WERI-Rb-1 (cell line): ENCODE results near the gene ABCC2.
"Not testable (repeated sequence)": the region's sequence is repeated elsewhere in the genome, so short reads cannot be mapped to it uniquely, and the experiment has no call there.

Experiments
- DNase-seq: peaks from one replicate; pipeline ENCODE4 v3.0.0-alpha.2; 2020
- H3K27ac ChIP-seq: fragments of 250-450 bp; sonication (Bioruptor Pico); 2 replicates; pipeline ENCODE4 v1.5.1; 2020; ENCODE audit warnings: mild to moderate bottlenecking, moderate library complexity
- H3K27me3 ChIP-seq: fragments of 250-450 bp; sonication (Bioruptor Pico); 2 replicates; pipeline ENCODE4 v1.5.1; 2021; ENCODE audit warnings: mild to moderate bottlenecking, low read depth, moderate library complexity; ENCODE audit not compliant: insufficient read depth, severe bottlenecking
- H3K36me3 ChIP-seq: fragments of 250-450 bp; sonication (Bioruptor Pico); 2 replicates; pipeline ENCODE4 v1.5.1; 2020; ENCODE audit warnings: mild to moderate bottlenecking, moderate library complexity
- H3K4me3 ChIP-seq: 2 replicates; pipeline ENCODE4 v1.5.1; 2011; ENCODE audit warnings: low read depth, mild to moderate bottlenecking, control low read depth, low read length
- H3K9me3 ChIP-seq: fragments of 250-450 bp; sonication (Bioruptor Pico); 2 replicates; pipeline ENCODE4 v1.5.1; 2021; ENCODE audit warnings: mild to moderate bottlenecking, moderate library complexity; ENCODE audit not compliant: severe bottlenecking
- CTCF ChIP-seq: IDR thresholded peaks from 2 replicates; pipeline ENCODE4 v1.5.1; 2011; ENCODE audit warnings: low read depth, mild to moderate bottlenecking, control low read depth, inconsistent platforms, low read length

The ABCC2 gene

GRCh38 chr10:99835947-99836346, 53.5 kb downstream of the ABCC2 start:
- no peaks in the 10 kb centered on the region for H3K36me3 ChIP-seq
- no peak for TF ChIP-seq CTCF
- no peak for DNase-seq
- H3K9me3 ChIP-seq: no peaks in the 10 kb centered on the region
- H3K27ac ChIP-seq: no peak overlapping the region
- no peak overlapping the region for H3K4me3 ChIP-seq
- no peaks in the 10 kb centered on the region for H3K27me3 ChIP-seq

GRCh38 chr10:99836711-99837110, 54.3 kb downstream of the ABCC2 start:
- no peaks in the 10 kb centered on the region for H3K27me3 ChIP-seq
- H3K27ac ChIP-seq: no peak overlapping the region
- no peak overlapping the region for H3K4me3 ChIP-seq
- H3K36me3 ChIP-seq: no peaks in the 10 kb centered on the region
- H3K9me3 ChIP-seq: no peaks in the 10 kb centered on the region
- no peak for DNase-seq
- no peak for TF ChIP-seq CTCF

GRCh38 chr10:99840859-99841258, 58.4 kb downstream of the ABCC2 start:
- H3K36me3 ChIP-seq, H3K9me3 ChIP-seq, H3K27me3 ChIP-seq, DNase-seq, H3K27ac ChIP-seq, H3K4me3 ChIP-seq: not testable (repeated sequence)

GRCh38 chr10:99841746-99842145, 59.3 kb downstream of the ABCC2 start:
- DNase-seq: no peak

GRCh38 chr10:99843310-99843709, 60.9 kb downstream of the ABCC2 start:
- Histone ChIP-seq H3K36me3 (no peaks in the 10 kb centered on the region), H3K9me3 (no peaks in the 10 kb centered on the region), H3K4me3 (no peak overlapping the region), H3K27ac (no peak overlapping the region), H3K27me3 (no peaks in the 10 kb centered on the region)
- DNase-seq: no peak
- no peak for TF ChIP-seq CTCF

More at GRCh38 chr10:99841746-99842145, 59.3 kb downstream of the ABCC2 start:
- Histone ChIP-seq H3K27ac (no peak overlapping the region), H3K36me3 (no peaks in the 10 kb centered on the region), H3K27me3 (no peaks in the 10 kb centered on the region), H3K9me3 (no peaks in the 10 kb centered on the region), H3K4me3 (no peak overlapping the region)
- TF ChIP-seq CTCF: no peak

- no peaks in the 10 kb centered on the region for H3K36me3 ChIP-seq
Measured at GRCh38 chr10:99844433-99844955, 62.1 kb downstream of the ABCC2 start.

More at GRCh38 chr10:99844433-99844955, 62.1 kb downstream of the ABCC2 start:
- H3K4me3 ChIP-seq: no peak overlapping the region
- H3K9me3 ChIP-seq: no peaks in the 10 kb centered on the region
- H3K27ac ChIP-seq: no peak overlapping the region
- H3K27me3 ChIP-seq: no peaks in the 10 kb centered on the region
- no peak for DNase-seq
- no peak for TF ChIP-seq CTCF
